IMR-90 (cell line): ENCODE data around the gene UBE2D4.

Experiments
- BHLHE40 ChIP-seq: fragments of 150-350 bp; IDR thresholded peaks from 2 replicates; pipeline ENCODE4 v1.6.1; 2016; ENCODE audit warnings: mild to moderate bottlenecking, low read depth, low read length
- CEBPB ChIP-seq: IDR thresholded peaks from 2 replicates; pipeline ENCODE4 v1.6.1; 2012; ENCODE audit warnings: low read depth, low read length, improper control_type of control experiment
- CHD1 ChIP-seq: IDR thresholded peaks from 2 replicates; pipeline ENCODE4 v1.6.1; 2012; ENCODE audit warnings: low read depth, low read length, improper control_type of control experiment
- MAFK ChIP-seq: IDR thresholded peaks from 2 replicates; pipeline ENCODE4 v1.6.1; 2012; ENCODE audit warnings: low read depth, low read length, improper control_type of control experiment
- POLR2A ChIP-seq: IDR thresholded peaks from 2 replicates; pipeline ENCODE4 v1.6.1; 2012; ENCODE audit warnings: mild to moderate bottlenecking, low read depth, low read length
- RAD21 ChIP-seq: IDR thresholded peaks from 2 replicates; pipeline ENCODE4 v1.6.1; 2012; ENCODE audit warnings: low read length, improper control_type of control experiment
- RFX5 ChIP-seq: IDR thresholded peaks from 2 replicates; pipeline ENCODE4 v1.8.0; 2012; ENCODE audit warnings: low read depth, mild to moderate bottlenecking, low read length, moderate library complexity
- SMC3 ChIP-seq: fragments of 150-350 bp; IDR thresholded peaks from 2 replicates; pipeline ENCODE4 v1.6.1; 2016; ENCODE audit warnings: low read depth, mild to moderate bottlenecking, antibody characterized with exemption, low read length, moderate library complexity
- TF ChIP-seq, protein P1 (sequence below): conservative IDR thresholded peaks from 2 replicates; pipeline ENCODE4 v1.5.1; 2012; ENCODE audit warnings: mild to moderate bottlenecking, low read depth, low read length, improper control_type of control experiment

DNA sequence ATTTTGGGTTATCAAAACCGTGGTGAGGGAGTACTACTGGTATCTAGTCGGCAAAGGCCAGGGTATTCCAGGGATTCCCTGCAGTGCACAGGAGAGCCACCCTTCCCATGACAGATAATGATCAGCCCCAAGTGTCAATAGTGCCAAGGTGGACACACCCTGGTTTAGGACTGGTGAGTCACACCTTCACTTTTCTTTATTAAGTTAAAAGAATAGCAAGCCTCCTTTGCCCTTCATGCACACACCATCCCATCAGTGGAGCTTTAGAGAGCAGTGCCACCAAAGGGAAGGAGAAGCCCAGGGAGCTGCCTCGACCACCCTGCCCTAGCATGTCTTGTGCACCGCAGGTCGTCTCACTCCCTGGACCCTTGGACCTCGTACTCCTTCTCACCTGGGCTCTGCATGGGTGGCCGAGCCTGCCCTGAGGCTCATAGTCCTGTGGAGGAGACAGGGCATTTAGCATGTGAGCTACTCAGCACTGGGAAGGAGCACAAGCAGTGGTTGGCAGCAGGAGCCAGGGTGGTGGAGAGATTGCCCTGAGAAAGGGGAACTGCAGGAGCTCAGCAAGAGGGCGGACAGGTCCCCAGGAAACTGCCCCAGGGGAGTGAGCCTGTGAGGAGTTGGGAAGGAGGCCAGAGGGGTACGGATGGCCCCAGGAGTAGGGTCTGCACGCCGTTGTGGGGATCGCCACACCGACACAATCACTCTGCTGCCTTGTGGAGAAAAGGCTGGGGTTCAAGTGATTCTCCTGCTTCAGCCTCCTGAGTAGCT is 17.4 kb downstream of the UBE2D4 start:
- TF ChIP-seq, protein P1, sequence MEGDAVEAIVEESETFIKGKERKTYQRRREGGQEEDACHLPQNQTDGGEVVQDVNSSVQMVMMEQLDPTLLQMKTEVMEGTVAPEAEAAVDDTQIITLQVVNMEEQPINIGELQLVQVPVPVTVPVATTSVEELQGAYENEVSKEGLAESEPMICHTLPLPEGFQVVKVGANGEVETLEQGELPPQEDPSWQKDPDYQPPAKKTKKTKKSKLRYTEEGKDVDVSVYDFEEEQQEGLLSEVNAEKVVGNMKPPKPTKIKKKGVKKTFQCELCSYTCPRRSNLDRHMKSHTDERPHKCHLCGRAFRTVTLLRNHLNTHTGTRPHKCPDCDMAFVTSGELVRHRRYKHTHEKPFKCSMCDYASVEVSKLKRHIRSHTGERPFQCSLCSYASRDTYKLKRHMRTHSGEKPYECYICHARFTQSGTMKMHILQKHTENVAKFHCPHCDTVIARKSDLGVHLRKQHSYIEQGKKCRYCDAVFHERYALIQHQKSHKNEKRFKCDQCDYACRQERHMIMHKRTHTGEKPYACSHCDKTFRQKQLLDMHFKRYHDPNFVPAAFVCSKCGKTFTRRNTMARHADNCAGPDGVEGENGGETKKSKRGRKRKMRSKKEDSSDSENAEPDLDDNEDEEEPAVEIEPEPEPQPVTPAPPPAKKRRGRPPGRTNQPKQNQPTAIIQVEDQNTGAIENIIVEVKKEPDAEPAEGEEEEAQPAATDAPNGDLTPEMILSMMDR, result no peak
- TF ChIP-seq RFX5, result no peak
- TF ChIP-seq CEBPB, result no peak
- TF ChIP-seq BHLHE40, result no peak
- TF ChIP-seq SMC3, result no peak
- TF ChIP-seq POLR2A, result no peak
- TF ChIP-seq RAD21, result no peak
- TF ChIP-seq CHD1, result no peak
- TF ChIP-seq MAFK, result no peak
